COR-L47 (cell line): ENCODE results near the gene JAK2.

Source experiments
- DNase-seq: peaks from one replicate; lab custom pipeline; 2025; lab: John Stamatoyannopoulos, UW

JAK2 gene

DNA sequence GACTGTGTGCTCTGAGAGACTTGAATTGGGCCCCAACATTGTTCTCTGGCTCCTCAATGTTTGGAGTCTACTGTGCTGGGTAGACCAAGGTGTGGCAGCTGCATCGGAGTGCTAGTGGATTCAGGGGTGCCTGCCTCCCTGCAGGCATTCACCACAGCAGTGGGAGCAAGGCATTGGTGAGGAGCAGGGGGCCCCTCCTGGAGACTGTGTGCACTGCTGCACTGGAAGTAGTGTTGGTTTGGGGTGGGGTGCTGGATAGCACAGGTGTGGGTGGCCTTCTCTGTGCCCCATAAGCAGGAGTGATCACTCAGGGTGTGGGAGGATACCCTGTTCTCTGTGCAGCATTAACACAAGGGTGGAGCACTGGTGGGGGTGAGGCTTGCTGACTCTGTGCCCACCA lies 161.2 kb downstream of the JAK2 start:
- DNase-seq: no peak
